Activated T-cell treated with anti-CD3 and anti-CD28 coated beads for 48 hours (primary cell): ENCODE results near the gene PABPC3.

Experiments used
- DNase-seq: peaks from one replicate; pipeline ENCODE4 v3.0.0-alpha.2; 2020; ENCODE audit warnings: low read depth

The PABPC3 gene

DNA sequence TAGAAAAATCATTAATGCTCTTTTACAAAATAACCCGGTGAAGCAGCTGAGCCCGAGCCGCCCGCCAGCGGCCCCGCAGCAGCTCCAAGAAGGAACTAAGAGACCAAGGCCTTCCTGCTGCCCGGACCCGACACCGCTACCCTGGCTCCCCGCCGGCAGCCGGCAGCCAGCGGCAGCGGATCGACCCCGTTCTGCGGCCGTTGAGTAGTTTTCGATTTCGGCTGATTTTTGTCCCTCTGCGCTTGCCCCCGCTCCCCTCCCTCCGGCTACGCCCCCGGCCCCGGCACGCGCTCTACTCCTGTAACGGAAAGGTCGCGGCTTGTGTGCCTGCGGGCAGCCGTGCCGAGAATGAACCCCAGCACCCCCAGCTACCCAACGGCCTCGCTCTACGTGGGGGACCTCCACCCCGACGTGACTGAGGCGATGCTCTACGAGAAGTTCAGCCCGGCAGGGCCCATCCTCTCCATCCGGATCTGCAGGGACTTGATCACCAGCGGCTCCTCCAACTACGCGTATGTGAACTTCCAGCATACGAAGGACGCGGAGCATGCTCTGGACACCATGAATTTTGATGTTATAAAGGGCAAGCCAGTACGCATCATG lies at the start of gene PABPC3:
TSS of gene PABPC3 (plus strand) at position 286 of the 603 bp plus-strand sequence. CDS start at position 349, 63 bp downstream.
- peak; percentile 11 for DNase-seq

DNA sequence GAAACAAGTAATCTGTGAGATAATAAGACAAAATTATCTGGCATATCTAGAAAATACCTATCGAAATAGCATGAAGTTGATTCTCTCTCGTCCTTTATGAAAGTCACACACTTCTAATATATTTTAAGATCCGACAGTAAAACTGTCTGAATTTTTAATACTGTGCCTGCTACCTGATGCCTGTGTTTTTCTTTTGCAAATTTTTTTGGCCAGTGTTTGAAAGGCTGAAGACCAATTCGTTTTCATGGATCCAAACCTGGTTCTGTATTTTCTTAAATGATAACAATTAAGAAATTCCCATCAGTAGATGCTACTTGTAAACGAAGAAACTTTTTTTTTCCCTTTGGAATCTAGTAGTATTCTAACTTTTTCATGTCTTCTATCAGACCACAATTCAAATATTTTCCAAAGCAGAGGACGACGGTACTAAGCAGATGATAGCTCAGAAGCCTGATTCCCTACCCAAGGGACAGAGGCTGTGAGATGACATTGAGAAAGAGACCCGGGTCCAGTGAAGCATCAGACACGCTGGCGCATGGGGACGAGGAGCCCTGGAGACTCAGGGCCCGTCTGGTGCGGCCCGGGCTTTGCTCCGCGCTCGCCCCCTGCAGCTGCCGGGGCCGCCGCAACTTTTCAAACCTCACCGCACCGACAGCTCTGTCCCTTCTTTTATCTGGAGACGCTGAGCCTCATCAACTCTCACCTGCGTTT lies 49.5 kb upstream of the PABPC3 start:
- no peak for DNase-seq

DNA sequence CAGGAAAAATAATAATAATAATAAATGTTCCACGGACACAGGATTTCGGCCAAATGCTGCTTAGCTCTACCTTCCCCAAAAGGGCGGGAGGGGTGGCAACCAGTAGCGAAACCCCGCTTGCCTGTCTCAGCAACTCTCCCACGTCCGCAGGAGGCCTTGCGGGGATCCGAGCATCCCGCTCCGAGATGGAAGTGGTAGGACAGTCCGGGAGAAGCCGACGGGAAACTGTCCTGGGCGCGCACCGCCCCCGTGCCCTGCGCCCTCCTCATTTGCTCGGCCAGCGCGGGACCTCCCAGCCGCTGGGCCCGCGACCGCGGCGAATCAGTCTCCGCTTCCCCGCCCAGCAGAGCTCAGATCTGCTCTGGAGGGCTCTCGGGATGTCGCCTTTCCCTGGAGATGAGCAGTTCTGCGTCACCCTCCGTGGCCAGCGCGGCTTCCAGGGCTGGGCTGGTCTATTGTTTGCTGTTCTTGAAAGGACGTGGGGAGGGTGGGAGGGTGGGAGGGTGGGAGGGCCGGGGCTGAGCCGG lies 48.9 kb upstream of the PABPC3 start:
- no peak for DNase-seq

DNA sequence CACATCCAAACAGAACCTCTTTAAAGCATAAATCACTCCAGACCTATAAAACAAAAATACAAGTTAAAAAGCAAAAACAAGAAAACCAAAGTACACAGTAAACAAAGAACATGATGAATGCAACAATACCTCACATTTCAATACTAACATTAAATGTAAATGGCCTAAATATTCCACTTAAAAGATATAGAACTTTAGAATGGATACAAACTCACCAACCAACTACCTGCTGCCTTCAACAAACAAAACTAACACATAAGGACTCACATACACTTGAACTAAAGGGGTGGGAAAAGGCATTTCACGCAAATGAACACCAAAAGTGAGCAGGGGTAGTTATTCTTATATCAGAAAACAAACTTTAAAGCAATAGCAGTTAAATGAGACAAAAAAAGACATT lies 44.9 kb upstream of the PABPC3 start:
- no peak for DNase-seq

DNA sequence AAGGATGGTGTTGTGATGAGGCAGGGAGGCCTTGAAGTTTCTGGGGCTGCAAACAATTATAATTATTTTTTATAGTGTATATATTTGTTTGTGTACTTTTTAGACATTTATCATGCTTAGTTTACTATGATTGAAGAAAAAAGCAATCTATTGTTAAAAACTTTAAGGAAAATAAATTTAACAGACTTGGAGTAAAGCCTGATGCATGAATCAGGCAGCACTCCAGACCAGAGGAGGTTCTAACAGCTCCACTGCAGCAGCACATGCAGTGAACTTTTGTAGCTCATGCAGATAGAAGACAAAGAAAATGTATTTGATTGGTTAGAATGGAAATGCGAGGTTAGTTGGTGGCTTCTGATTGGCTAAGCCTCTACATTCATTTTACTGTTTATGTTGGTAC lies 36.8 kb upstream of the PABPC3 start:
- DNase-seq = no peak

DNA sequence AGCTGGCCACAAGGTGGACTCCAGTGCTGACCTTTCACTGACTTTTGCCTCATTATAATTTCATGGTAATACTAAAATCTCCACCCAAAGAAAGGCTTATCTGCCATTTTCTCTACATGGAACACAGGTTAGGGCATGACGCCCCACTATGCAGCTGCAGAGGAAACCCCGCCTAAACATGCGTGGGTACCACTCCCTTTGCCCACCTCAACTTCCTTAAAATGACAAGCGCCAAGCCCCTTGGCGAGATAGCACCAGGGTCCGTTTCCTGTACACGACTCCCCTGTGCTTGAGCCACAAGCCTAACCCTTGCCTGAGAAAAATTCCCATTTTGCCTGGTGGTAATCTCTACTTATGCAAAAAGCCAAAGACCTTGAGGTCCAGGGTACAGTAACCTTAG lies 36.0 kb upstream of the PABPC3 start:
- no peak for DNase-seq

DNA sequence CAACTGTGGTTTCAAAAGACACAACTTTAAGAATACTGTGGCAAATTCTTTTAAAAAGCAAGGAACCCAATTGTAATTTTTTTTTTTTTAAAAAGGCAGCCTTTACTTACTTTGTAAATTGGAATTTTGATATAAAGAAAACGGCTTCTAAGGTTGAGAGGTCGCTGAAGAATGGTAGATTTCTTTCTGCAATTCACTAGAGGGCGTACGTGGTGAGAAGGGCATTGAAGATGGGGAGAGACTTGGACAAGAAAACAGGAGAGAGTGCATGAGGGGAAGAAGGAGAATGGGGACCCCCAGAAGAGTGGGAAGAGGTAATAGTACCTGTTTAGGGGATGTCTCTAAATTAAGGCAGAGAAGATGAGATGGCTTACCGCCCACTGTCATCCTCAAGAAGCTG lies 33.5 kb upstream of the PABPC3 start:
- DNase-seq = no peak

DNA sequence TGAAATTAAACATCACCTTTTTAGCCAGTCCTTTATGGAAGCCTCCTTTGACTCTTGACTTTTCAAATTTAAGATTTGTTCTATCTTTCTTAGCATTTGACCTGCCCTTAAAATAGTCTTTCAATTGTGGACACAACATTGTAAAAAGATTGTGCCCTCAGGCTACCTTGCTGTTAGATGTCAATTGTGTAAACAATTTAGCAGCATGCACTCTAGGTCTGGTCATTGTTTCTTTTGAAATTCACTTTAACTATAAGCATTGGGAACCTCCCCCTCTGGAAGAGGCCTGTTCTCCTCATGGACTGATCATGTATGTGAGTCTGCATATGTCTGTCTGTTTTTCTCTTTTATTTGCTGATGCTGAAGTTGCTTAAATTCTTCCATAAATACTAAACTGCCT lies 31.5 kb upstream of the PABPC3 start:
- DNase-seq = no peak

DNA sequence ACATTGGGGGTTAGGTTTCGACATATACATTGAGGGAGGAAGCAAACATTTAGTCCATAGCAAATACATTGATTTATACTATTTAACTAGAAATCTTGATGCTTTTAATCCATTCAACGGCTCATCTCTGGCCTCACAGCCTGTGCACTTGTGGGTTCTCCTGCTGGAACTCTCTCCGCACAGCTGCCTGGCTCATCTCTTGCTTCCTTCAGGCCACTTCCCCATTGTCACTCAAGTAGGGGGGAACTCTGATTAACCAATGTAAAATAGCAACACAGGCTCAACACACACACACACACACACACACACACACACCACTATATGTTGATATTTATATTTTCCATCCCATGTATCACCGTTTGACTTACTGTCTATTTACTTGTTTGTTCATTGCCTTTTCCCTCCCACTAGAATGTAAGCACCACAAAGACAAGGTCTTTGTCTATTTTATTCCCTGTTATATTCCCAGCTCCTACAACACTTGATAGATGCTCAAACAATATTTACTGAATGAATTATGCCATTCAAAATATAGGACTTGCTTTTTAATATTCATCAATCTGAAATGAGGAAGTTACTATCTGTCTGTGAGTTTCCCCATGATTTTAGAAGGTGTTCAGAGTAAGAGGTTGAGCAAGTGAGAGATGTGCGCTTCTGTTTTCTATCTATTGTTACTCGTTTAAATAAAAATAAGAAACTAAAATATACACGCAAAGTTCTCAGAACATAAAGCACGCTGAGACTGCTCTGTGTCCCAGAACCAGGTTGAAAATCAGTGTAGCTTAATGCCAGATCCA lies 29.8 kb upstream of the PABPC3 start:
- no peak for DNase-seq

DNA sequence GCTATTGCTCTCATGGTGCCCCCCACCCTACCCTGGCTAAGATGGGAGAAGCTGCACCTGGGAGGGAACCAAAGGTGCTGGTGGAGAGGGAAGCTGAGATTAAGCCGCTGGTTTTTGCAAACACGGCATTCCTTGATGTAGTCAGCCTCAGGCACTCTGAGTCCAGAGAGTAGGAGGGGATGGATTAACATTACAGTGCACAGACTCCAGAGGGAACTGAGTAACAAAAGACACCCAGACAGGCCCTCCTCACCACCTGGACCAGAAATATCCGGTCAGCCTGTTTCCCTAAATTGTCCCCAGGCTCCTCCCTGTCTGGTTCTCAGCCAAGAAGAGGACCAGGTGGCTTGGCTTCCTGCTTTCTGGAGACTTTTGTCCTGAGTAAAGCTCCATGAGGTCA lies 28.9 kb upstream of the PABPC3 start:
- DNase-seq = no peak

DNA sequence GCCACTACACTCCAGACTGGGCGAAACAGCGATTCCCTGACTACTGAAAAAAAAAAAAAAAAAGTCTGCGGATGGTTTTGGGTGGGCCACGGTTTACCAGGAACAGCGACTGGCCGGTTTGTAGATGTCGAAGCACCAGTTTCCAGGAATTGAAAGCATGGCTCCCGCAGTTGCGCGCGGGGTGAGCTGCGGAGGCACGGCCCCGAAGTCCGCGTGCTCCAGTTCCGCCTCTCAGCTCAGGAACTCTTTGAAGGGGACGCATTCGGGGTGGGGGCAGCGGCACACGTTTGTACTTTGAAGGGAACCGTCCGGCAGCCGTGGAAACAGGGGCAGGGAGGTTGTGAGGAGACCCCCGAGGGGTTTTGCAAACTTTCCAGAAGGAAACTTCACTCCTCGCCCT lies 27.1 kb upstream of the PABPC3 start:
- no peak for DNase-seq

DNA sequence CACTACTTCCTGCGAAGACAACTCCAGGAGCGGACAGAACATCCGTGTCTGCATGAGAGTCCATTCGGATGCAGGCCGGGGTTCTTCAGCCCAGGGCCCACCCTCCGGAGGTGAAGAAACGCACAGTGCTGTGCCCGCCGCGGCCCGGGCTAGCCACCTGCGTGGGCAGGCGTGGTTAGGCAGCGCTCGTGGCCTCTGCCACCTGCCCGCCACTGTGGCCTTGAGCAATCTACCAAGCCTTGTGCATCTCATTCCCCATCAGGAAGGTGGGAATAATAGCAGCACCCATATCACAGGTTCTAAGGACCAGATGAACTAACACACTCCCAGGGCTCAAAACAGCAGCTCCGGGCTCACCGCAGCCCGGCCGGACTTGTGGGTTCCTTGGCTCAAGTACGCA lies 26.7 kb upstream of the PABPC3 start:
- DNase-seq = no peak

DNA sequence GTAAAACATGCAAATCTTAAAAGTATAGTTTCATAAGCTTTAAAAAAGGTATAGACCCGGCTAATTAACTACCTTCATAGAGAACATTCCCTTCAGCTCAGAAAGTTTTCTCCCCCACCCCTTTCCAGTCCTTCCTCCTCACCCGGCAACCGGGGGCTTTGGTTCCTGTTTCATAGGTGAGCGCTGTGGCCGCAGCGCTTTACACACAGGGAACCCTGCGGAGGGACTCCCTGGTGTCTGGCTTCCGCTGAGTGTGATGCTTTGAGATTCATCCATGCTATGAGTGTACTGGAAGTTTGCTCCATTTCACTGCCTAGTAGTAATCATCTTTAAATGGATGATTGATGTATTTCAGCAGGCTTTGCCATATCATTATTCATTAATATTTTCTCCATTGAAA lies 26.0 kb upstream of the PABPC3 start:
- no peak for DNase-seq

DNA sequence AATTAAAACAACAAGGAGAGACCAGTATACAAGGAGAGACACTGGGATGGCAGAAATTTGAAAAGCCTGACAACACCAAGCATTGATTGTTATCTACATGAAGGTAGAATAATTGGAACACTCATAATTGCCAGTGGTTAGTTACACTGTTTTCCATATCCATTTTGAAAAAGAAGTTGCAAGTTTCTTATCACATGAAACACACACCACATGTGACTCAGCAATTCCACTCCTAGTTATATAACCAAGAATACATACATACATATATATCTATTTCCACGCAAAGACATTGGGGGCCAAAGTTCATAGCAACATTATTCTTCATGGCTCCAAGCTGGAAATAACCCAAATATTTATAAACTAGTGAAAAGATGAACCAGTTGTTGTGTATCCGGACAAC lies 15.2 kb upstream of the PABPC3 start:
- DNase-seq = no peak

DNA sequence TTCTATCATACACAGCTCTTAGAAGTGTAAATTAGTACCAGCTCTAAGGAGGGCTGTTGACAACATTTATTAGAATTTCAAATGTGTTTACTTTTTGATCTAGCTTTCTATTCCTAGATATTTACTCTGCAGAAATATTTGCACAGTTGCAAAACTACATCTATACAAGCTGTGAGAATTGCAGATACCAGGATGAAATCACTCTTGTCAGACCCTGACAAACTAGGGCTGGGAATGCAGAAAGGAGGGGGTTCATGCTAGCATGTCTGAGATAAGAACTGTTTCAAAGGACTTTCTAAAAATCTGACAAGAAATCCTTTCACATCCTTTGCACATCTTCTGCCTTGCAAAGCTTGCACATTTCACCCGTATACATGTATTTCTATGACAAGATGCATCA lies 11.8 kb upstream of the PABPC3 start:
- no peak for DNase-seq

DNA sequence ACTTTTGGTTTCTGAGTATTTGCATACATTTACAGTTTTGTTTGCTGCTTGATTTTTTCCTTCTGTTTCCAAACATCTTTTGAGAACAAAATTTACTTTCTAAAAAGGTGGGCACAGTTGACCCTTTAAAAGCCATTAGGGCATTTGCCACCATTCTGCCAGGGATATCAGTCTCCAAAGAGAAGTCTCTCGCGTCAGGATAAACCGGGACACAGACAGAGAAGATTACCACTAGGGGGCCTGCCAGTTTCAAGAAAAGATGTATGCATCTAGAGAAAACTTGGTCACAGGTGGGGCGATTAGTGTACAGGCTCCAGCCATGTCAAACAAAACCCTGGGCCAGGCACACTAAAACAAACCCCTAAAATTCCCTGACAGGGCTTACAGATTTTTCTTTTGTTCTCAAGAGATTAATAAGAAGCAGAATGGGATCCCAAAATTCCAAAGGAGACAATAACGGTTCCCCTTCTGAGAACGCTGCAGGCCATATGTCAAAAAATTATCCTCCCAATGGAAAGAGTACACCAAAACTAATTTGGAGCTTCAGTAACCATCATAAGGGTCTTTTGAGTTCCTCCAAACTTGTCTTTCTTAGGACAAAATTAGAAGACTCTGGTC lies 10.7 kb upstream of the PABPC3 start:
- DNase-seq = peak; percentile 1

DNA sequence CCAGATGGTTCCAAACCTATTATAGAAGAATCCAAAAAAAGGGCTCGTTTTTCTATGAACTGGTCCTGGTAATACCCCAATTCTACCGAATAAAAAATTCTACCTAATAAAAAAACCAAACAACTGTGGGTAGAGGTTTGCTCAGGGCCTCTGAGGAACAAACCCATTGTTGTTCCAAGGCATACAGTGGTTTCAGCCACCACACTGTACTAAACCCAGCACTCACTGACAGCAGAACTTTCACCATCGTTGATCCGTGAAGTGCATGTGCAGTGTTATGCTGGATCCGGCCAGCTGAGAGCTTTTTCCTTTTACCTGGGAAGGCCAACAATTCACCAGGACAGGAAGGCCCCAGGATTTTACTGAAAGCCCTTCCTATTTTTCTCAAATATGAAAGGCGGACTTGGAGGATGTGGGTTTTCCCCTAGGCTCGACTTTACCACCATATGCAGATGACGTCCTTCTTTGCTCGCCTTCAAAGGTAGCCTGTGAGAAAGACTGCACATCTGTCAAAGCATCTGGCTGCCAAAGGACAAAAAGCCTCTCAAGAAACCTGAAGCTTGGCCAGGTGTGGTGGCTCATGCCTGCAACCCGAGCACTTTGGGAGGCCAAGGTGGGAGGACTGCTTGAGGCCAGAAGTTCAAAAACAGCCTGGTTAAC lies 7.2 kb upstream of the PABPC3 start:
- DNase-seq = no peak

DNA sequence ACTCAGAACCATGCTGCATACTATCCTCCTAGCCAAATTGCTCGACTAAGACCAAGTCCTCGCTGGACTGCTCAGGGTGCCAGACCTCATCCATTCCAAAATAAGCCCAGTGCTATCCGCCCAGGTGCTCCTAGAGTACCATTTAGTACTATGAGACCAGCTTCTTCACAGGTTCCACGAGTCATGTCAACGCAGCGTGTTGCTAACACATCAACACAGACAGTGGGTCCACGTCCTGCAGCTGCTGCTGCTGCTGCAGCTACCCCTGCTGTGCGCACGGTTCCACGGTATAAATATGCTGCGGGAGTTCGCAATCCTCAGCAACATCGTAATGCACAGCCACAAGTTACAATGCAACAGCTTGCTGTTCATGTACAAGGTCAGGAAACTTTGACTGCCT lies 1.5 kb downstream of the PABPC3 start:
- no peak for DNase-seq

DNA sequence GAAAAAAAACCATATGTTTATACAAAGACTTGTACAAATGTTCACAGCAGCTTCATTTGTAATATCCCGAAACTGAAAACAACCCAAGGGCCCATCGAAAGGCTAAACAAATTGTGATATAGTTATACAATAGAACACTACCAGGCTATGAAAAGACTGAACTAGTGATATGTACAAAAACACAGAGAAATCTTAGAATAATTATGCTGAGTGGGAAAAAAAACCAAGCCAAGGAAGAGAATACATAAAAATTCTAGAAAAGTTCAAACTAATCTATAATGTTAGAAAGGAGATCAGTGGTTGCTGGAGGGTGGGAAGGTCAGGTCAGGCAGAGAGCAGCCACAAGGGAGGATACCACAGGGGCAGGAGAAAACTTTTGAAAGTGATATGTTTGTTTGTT lies 7.8 kb downstream of the PABPC3 start:
- DNase-seq = no peak

DNA sequence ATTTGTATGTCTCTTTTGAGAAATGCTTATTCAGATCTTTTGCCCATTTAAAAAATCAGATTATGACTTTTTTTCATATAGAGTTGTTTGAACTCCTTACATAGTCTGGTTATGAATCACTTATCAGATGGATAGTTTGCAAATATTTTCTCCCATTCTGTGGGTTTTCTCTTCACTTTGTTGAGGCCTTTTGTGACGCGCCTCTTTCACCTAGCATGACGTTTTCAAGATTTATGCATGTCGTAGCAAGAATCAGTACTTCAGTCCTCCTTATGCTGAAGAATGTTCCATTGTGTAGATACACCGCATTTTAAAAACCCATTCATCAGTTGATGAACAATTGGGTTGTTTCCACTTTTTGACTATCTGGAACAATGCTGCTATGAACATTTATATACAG lies 13.4 kb downstream of the PABPC3 start:
- DNase-seq = no peak

DNA sequence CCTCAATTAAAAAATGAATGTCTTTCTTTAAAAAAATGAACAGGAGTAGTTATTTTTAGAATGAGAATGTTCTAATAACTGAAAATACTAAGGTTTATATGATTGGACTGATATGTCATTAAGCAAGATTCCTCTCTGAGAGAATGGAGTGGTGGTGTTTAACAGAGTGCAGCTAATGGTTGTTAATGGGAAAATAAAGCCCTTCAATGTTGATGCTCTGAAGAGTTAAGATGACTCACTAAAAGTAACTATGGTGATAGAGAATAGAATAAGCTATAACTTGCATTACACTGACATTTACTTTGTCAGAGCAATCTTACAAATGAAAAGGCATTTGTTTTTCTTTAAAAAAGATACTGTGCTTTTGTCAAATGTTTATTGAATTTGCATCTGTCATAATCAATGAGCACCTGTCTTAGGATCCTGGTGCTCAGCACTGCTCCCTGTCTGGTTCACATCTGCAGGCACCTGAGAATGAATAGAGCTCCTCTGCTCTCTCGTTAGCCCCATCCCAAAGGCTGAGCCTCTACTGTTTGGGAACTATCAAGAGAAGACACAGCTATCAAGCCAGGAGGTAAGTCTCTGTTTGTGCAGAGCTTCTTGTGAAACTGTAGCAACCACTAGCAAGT lies 15.1 kb downstream of the PABPC3 start:
- DNase-seq = no peak

DNA sequence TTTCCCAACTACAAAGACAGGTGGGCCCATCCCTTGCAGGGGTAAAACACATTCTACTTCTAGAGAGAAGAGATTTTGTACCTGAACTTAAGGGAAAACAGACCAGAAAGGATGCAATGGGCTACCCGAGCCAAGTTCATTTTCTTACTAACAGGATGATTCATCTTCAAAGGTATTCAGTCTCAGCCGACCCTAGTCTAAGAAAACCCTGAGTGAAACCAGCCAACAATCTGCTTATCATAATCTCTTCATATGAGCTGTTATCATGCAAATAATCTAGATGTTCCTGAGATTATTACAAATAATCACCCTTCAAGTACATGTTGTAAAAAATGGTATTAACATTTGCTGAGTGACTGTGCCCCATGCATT lies 15.6 kb downstream of the PABPC3 start:
- DNase-seq = no peak
